Epithelial cell of esophagus (primary cell): ENCODE results near the gene SASS6.

Source experiments
- DNase-seq: peaks from one replicate; pipeline ENCODE4 v3.0.0; 2010; ENCODE audit warnings: low read depth
- H3K4me3 ChIP-seq: 2 replicates; pipeline ENCODE4 v1.5.1; 2011; ENCODE audit warnings: mild to moderate bottlenecking, low read length, control low read depth
- TF ChIP-seq, protein P1 (sequence below): IDR thresholded peaks from 2 replicates; pipeline ENCODE4 v1.5.1; 2011; ENCODE audit warnings: low read depth, mild to moderate bottlenecking, low read length, control low read depth, inconsistent platforms; ENCODE audit not compliant: insufficient read depth; ENCODE audit errors: missing control alignments

Gene SASS6

DNA sequence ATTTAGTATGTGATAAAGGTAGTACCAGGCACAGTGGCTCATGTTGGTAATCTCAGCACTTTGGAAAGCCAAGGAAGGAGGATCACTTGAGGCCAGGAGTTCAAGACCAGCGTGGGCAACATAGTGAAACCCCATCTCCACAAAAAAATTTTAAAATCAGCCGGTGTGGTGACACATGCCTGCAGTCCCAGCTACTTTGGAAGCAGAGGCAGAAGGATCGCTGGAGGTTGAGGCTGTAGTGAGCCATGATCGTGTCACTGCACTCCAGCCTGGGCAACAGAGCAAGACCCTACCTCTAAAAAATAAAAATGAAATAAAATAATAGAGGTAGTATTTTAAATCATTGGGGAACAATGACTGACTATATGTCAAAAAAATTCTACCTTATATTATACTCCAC, 17.2 kb downstream of the SASS6 start:
- TF ChIP-seq, protein P1, sequence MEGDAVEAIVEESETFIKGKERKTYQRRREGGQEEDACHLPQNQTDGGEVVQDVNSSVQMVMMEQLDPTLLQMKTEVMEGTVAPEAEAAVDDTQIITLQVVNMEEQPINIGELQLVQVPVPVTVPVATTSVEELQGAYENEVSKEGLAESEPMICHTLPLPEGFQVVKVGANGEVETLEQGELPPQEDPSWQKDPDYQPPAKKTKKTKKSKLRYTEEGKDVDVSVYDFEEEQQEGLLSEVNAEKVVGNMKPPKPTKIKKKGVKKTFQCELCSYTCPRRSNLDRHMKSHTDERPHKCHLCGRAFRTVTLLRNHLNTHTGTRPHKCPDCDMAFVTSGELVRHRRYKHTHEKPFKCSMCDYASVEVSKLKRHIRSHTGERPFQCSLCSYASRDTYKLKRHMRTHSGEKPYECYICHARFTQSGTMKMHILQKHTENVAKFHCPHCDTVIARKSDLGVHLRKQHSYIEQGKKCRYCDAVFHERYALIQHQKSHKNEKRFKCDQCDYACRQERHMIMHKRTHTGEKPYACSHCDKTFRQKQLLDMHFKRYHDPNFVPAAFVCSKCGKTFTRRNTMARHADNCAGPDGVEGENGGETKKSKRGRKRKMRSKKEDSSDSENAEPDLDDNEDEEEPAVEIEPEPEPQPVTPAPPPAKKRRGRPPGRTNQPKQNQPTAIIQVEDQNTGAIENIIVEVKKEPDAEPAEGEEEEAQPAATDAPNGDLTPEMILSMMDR: no peak
- no peak for DNase-seq

DNA sequence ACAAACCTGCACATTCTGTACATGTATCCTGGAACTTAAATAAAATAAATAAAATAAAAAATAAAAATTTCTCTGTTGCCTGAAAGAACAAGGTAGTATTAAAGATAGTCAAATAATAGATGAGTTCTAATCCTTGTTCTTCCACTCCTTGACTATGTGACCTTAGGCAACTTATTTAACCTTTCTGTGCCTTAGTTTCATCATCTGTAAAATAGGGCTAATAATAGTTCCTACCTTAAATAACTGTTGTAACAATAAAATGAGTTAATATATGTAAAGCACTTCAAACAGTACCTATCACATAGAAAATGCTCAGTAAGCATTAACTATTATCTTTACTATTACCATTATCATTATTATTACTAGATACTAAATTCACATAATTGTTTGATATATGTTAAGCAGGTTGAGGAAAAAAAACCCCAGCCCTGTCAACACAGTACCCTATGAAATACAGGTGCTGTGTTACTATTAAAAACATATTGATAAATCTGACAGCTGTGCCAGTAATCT, 23.1 kb downstream of the SASS6 start:
- H3K4me3 ChIP-seq: no peak overlapping the region
- TF ChIP-seq, protein P1: no peak
- no peak for DNase-seq

More for the DNA sequence above, 17.2 kb downstream of the SASS6 start:
- H3K4me3 ChIP-seq: no peak overlapping the region

DNA sequence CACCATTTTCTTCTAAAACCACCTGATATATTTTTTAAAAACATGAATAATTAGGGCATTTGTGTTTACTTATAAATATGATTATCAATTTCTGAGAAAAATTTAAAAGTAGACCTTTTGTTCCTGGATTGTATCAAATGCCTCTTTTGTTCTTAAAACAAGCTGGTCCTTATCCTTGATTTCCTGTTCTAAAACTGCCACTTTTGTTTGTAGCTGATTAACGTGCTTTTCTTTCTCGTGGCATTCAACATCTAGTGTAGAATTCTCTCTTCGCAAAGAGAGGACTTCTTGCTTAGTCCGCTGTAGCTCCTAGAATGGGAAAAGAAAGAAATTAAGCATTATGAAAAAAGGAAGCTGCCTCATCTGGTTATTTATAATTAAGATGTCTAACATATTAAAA, 25.0 kb downstream of the SASS6 start:
- TF ChIP-seq, protein P1: no peak
- no peak overlapping the region for H3K4me3 ChIP-seq
- no peak for DNase-seq

DNA sequence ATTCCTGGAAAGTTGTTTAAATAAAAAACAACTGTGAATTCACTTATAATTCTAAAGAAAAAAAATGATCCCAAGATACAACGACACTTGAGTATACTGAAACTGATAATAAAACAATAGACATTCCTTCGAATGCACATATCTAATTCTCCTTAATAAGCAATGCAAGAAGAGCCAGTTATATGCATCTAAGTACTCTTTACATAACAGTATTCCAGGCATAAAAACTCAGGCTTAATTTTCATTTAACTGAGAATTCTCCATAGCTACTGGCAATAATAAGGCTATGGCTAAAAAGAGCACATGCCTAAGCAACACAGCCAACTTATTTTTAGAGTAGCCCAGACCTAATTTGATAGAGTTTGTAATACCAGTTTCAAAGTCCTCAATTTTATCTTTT, 31.2 kb downstream of the SASS6 start:
- no peak for DNase-seq
- TF ChIP-seq, protein P1: no peak
- H3K4me3 ChIP-seq: no peak overlapping the region

DNA sequence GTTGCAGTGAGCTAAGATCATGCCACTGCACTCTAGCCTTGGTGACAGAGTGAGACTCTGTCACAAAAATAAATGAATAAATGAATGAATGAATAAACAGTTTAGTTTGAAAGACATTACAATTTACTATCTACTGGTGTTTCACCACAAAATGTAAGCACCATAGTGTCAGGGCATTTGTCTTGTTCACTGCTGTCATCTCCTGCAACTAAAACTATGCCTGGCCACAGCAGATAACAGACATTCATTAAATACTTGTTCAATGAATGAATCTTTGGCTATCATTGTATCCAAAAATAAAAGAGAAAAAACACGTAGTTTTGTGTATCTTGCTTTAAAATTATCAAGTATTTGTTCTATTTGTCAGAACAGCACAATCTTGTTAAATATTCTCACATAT, 32.5 kb downstream of the SASS6 start:
- TF ChIP-seq, protein P1: no peak
- no peak overlapping the region for H3K4me3 ChIP-seq
- no peak for DNase-seq

DNA sequence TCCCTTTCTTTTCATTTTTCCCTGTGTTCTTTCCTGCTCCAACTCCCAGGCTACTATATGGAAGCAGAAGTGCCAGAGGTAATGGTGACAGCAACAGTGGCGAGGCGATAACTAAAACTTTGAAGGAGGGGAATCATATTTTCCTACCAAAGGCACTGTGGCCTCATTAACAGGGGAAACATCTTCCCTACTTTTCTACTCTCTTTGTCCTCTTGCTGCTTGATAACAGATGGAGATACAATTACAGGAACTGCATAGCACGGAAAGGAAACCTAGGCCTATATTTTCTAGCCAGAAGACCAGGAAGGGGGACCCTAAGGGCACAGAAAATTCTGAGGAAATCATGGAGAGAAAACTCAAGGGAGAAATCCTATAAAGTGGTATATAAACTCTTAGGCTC, 42.3 kb downstream of the SASS6 start:
- TF ChIP-seq, protein P1: no peak
- no peak overlapping the region for H3K4me3 ChIP-seq
- DNase-seq: no peak

DNA sequence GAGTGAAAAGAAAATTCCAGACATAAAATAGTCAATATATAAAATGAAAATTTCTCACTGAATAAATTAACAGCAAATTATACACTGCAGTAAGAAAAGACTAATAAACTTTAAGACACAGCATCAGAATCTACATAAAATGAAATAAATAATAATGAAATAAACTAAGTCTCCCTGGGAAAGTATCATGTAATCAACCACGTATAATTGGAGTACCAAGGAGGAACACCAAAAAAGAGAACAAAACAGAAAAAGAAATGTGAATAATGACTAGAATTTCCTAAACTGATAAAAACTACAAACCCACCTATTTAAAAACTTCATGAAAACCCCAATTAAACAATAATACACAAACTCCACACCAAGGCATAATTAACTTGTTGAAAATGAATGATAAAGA, 43.6 kb downstream of the SASS6 start:
- no peak overlapping the region for H3K4me3 ChIP-seq
- TF ChIP-seq, protein P1: no peak
- DNase-seq: no peak
